DMS53 treated with DMSO at 0.1 percent for 48 hours (cell line): ENCODE measurements around the gene HDAC7.

Experiments used
- DNase-seq: peaks from one replicate; lab custom pipeline; 2025; ENCODE audit not compliant: unreplicated experiment; lab: John Stamatoyannopoulos, UW

HDAC7 gene

DNA sequence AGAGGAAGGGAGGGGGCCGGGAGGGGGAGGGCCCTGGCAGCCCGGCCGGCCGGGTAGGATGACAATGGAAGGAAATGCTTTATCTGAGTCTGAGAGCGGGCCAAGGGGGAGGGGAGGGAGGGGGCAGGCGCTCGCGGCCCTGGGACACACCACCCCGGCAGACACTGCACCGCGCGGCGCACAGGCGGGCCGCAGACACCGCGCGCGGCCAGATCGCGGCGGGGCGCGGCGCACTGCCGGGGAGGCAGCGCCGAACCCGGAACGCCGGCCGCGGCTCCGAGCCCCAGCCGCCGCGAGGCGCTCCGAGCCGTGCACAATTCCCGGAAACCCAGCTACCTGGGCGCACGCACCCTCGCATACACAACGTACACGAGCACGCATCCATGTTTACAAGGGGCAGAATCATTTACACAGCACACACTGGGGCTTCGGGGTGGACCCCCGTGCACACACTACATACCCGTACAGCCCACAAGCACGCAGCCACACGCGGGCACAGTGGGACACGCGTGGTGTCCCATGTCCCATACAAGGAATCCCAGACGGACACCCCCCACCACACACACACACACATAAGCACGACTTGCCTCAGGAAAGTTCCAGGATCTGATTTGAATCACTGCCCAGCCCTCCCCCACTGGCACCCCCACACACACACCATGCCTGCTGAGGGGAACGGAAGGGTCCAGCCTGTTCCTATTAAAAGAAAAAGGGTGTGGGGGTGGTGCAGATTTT is at the start of gene HDAC7:
HDAC7 (minus strand) TSS at position 8 of the 735 bp plus-strand sequence. CDS start 118 bp downstream, outside the sequence.
- peak; percentile 75 for DNase-seq

DNA sequence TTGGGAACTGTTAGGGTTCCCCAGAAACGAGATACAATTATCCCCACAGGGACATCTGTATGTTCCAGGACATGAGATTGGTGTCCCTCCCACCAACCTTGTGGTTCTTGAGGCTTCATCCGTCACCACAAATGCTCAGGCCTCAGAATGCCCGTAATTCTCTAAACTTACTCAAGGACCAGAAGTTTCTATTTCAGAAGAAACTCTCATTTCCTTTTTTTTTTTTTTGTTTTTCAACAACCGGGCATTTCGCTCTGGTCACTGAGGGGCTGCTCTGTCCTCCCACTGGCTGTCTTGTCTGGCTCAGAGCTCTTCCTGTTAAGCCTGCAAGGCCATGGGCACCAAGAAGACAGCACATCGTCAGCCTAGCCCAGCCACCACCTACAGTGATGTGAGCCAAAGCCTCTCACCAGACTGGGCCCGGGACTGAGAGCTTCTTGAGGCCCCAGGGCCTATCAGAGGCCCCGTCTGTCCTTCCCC is 48.9 kb upstream of the HDAC7 start:
- DNase-seq = no peak

DNA sequence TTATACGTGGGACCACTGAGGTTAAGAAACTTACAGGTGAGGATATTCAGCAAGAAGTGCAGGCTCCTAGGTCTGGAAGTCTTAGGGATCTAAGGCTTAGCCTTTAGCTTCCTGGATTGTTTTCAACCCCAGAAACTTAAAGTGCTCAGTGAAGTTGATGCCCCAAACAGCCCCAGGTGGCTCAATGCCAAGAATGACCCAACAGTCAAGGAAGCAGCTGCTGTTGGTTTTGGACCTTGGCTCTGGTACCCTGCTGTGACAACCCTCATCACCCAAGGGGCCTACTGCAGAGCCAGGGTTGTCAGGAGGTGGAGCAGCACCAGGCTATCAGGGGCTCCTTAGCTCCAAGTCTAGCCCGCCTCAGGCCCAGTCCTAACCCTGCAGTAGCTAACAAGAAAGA is 48.3 kb upstream of the HDAC7 start:
- DNase-seq = no peak

DNA sequence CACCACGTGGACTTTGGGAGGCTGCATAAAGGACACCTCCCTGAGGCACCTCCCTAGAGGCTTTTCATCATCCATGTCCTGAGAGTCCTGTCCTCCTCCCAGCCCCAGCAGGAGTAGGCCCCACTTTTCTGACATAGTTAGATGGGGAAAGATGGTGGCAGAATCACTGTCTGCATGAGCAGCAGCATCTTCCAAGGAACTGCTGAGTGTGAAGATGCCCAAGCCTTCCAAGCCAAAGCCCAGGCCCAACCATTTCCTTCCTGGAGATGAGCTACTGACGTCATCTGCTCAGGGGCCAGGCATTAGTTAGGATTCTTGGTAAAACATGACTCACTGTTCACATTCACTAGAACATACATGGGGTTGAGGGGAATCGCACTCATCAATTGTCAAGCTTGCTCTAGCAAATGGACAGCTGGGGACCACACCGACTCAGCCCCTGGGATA is 47.8 kb upstream of the HDAC7 start:
- DNase-seq = no peak

DNA sequence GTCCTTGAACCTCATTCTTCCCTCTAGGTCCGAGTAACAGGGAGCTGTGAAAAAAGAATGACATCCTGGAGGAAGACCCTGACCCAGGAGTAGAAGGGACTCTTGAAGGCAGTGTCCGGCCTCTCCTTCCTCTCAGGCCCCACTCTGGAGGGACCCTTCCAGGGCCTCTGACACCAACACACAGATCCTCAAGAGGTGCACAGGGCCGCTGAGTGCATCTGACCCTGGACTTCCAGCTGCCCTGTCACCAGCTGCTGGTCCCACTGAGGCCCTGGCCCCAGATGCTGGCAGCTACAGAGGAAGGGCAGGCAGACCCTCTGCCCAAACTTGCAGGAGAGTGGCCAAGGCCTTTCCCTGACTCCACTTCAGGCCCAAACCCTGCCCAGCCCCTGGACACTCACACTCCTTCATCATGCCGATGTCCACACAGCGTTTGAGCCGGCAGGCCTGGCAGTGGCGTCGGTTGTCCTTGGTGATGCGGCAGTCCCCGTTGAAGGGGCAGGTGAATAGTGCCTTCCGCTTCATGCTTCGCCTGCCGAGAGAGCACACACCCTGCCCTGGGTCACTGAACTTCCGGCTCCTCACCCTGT is 45.0 kb upstream of the HDAC7 start:
- DNase-seq = no peak

DNA sequence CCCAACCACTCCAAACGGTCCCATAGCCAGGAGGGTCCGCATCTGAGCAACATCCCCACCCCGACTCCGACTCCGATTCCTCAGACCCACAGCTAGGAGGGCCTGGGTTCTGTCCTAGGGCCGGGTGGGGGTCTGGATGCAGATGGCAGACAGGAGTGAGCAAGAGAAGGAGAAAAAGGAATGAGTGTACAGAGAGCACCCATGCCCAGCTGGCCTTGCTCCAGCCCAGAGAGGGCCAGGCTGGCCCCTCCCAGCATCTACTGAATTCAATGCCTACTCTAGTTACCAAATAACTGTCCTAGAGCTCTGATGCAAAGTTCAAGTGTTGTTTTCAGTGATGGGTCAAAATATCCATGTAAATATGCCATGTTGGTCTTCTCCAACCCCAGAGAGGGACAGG is 44.3 kb upstream of the HDAC7 start:
- DNase-seq = no peak

DNA sequence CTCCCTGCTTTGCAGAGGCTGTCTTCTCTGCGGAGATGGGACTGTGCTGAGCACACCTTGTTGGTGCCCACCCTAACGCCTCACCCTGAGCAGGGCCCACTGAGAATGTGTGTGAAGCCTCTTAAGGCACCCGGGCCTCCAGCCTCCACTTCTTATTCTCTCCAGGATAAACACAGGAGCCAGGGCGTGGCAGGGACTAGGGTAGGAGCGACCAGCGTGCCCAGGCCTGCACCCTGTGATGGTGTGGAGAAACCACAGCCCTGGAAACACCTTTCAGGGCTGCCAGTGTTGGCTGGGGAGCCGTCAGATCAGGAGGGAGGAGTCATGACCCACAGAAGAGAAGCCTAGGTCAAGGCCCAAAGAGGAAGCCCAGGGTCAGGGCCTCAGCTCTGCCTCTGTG is 43.8 kb upstream of the HDAC7 start:
- DNase-seq = no peak

DNA sequence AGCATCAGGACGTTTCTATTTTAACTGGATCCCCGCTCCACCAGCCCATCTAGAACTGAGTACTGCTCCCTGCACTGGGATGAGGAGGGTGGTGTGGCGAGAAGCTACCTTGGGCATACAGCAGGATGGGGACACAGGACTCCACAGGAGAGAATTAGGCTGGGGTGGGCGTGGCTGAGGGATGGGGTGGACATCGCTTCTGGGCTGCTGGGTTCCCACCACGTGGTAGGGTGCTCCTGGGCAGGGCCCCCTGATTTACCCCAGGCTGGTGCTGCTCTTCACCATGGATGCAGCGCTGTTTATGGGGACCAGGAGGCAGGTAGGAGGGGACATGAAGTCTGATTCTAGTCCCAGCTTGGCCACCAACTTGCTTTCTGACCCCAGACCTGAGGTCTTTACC is 43.2 kb upstream of the HDAC7 start:
- DNase-seq = no peak

DNA sequence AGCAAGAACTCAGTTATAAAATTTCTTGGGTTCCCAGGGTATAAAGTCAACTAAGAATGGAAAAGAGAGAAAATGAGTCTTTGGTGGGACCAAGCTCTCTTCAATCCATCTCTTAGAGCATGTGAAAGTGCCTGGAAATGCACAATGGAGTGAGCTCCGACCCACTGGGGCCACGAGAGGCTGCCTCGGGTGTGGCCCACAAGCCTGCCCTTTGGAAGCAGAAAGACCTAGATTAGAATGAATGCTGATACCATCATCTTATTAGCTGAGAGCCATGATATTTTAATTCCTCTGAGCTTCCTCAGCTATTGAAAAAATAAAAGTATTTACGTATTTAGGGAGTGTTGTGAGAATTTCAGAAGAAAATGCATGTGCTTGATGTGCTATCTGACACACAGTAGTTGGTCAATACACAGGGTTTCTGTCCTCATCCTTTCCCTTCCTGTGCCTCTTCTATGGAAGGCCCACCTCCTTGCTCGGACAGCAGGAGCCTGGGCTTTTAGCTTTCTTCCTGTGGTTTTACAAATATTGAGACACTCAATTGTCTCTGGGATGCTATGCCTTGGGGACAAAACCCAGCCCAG is 42.6 kb upstream of the HDAC7 start:
- DNase-seq = no peak

DNA sequence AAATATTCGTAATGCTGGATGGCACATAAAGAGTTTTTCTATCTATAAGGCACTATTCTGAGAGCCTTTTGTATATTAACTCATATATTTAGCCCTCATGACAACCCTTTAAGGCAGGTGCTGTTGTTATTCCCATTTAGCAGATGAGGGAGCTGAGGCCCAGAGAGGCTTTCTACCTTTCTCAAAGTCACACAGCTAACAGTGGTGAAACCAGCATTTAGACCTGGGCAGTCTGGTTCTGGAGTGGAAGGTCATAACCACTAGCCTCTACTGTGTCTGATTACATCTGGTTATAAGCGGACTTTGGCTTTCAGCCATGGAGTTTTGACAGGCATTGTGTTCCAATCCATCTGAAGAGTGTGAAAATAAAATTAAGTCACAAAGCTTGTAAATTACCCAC is 41.2 kb upstream of the HDAC7 start:
- no peak for DNase-seq

DNA sequence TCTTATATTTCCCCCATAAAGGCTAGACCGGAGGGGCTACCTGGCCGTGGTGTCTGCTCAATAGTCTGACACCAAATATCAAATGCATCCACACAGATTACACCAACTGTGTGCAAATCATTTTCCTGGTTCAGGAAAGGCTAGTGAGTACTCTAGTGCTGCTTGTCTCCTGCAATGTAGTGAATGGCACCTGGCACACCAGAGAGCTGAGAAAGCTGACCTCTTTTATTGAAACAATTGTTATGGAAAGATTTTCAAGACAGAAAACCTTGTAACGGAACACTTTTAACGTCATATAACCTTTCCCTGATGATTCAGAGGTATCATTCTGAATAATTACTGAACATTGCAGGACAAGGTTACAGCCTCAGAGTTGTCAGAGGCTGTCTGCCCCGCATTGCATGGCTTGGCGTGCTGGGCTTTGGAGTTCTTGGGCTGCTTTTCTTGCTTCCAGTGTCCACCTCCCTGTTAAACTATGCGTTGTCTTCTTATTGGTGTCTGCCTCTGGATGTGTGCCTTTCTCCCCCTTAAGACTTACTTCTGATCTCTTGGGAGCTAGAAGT is 40.7 kb upstream of the HDAC7 start:
- no peak for DNase-seq

DNA sequence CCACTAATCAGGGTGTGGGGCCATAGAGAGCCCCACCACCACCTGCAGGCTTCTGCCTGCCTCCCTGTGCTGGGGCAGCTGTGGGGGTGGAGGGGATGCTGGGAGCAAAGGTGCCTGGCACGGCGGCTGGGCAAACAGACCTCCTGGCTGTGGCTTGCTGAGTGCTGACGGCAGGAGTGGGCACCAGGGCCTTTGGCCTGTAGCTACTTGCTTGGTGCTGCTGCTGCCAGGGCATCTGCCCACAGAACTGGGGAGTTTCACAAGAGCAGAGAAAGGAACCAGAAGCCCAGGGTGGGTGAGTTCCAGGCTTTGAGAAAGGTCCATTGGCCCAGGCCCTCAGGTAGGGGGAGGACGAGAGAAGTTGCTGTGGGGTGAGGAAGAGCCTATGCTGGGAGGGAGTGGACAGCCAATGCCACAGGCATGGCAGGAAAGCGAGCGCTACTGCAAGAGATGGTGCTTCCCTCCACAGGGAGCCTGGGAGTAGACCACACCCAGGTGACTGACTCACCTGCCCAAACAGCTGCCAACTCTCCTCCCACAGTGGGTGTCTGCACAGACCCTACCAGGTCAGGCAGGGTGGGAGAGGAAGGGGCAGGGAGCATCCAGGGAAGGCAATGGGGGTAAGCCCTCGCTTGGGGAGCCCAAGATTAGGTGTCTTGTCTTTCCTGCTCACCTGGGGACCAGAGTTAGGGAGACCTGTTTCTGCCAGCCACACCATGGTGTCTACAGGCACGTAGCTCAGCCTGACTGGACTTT is 39.0 kb upstream of the HDAC7 start:
- no peak for DNase-seq

DNA sequence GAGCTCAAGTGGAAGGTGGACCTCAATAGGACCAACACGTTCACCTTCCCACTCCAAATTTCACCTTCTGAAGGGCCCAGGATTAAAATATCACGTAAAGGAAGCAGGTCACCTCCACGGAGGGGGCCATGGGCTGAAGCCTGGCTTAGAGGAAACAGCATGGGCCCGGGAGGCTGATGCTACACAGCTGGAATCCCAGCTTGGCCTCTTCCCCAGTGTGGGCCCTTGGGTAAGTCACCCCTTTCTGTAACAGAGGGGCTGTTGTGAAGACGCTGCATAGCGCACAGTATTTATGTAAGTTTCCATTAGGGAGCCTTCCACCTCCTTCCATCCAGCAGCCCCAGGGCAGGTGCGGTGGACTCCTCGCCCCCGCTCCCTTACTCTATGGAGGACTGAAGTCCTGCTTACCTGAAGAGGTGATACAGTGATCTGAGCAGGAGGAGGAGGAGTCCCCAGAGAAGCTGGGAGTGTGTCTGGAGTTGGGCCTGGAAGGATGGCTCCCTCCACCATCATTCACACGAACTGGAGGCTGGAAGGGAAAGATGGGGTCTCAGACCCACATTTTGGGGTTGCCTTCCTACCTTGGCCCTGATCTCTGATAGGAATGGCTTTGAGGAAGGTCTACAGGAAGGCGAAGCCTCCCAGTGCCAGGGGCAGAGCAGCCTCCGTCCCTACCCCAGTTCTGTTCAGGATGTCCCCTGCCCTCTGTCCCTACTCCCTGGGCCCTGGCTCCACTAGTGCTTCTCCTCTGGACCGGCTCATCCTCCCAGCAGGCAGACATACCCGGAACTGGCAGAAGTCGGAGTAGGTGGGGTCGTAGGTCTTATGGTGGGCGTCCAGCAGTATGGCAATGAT is 37.2 kb upstream of the HDAC7 start:
- DNase-seq = no peak

DNA sequence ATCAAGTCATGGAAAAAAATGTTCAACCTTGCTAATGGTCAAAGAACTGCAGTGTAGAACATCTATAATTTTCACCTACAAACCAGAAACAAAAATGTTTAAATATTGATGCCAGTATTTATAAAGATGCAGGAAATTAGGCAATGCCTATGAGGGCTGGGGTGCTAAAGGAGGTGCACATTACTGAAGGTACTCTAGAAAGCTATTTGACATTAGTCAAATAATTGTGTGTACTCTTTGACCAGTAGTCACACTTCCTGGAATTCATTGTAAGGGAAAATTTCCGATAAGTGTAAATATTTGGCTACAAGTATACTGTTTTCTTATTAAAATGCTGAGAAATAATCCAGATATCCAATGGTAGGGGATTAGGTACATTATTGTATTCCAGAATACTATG is 36.4 kb upstream of the HDAC7 start:
- DNase-seq = no peak

DNA sequence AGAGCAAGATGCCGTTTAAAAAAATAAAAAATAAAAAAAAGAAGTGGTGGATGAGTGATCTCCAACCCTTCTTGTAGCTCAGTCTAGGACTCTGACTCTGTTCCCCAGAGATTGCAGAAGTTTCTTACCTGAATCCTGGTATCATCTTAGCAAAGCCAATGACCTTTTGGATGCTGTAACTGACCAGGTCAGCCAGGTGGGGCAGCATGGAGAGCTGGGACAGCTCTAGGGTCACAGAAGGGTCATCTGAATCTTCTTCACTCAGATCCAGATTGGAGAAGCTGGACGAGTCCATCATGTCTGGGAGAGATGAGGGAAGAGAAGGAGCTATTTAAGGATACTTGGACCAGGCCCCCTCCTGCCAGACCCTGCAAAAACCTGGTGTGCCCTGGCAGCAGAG is 35.8 kb upstream of the HDAC7 start:
- no peak for DNase-seq

DNA sequence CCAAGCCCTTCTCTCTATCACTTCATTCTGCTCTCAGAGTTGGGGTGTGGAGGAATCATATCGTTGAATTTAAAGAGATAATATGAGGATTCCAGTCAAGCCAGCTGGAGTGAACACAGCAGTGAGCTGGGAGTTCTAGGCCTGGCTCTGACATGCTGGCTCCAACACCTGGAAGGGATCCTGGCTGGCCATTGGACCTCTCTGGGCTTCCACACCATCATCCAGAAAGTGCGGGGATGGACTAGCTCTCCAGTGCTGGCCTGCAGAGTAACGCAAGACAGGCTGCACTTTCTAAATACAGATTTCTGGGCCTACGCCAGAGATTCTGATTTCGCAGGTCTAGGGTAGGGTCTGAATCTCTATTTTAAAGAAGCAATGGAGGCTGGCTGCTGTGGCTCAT is 34.8 kb upstream of the HDAC7 start:
- no peak for DNase-seq

DNA sequence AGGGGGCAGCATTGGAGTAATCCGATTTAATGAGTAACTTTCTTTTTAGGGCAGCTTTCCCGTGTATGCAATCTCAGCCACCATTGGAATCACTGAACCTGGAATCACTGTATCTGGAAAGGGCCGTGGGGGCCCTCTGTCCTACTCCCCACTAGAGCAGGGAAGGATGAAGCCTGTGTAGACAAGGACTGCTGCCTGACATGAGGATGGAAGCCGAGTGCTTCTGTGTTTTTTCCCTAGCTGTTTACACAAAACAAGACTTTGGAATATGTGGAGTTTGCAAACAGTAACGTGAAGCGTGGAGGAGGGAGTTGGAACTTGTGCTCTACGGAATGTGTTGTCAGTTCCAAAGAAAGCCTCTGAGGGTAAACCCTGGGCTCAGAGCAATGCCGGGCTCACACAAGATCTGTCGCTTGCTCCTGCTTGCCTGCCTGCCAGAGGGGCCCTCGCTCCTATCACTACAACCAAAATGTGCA is 32.4 kb upstream of the HDAC7 start:
- DNase-seq = no peak

DNA sequence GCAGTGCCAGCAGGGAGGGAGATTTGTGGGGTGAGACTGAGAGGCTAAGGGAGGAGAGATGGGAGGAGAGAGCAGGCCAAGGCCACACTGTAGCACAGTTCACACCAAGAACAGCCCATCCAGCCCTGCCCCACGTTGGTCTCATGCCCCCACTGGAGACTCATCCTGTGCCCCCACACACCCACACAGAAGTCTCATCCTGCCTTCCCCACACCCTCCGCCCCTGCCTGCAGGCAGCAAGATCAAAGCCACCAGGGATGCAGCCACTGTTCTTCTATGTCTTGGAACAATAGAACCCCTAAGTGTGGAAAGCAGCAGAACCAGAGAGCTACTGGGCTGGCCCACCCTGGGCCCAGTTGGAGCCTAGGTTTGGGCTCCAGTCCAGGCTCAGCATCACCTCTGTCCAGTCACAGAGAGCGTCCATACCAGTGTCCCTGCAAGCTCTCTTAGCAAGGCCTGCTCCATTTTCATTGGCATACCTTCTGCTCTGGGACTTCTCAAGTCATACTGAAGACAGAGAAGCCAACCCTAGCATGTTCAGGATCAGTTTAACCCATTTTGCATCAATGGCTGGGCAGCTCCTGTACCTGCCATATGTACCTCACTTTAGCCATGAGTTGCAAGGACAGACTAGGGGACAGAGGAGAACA is 31.7 kb upstream of the HDAC7 start:
- no peak for DNase-seq

DNA sequence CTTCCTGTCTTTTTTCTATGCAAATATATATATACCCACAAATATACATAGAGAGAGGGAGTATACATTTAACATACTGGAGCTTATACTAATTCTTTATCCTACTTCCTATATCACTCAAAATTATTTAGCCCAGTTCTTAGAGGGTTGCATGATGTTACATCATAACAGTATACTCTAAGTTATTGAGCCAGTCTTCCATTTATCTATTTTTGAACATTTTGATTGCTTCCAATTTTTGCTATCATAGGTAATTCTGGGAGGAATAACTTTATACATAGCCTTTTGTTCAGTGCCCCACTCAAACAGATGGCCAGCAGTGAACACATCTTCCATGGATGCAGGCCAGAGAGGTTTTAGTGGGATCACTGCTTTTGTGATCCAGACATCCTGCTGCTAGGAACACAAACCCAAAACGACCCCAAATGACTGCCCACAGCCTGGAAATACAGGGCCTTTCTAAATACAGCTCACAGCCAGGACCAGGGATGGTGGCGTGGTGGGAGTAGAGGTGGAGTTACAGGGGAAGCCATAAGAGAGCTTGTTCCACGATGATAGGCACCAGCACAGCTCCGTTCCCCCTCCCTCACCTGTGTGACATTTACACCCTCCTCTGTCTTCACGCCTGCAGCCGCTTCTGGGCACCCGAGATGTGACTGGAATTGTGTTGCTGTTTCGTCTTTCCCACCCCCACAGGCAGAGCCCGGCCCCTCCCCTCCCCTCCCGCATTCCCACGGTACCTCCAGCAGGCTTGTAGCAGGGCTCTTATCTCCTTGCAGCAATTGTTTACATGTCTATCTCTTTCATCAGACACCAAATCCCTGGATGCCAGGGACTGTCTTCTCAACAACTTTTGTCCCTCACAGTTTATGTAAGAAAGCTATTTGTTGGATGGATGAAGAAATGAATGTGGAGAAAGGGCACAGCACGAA is 30.7 kb upstream of the HDAC7 start:
- DNase-seq = no peak
